HEK293 (cell line): Measurements from ENCODE around the gene KPNA1.

Experiments used
- AEBP2 ChIP-seq: fragments of 450-650 bp; formaldehyde crosslinking; IDR thresholded peaks from 2 replicates; pipeline ENCODE4 v1.5.1; 2016; ENCODE audit warnings: missing biosample characterization, missing genetic modification characterization, borderline replicate concordance
- KLF8 ChIP-seq: fragments of 450-650 bp; formaldehyde crosslinking; IDR thresholded peaks from 2 replicates; pipeline ENCODE4 v1.5.1; 2016; ENCODE audit warnings: missing biosample characterization, missing genetic modification characterization
- REST ChIP-seq: fragments of 450-650 bp; formaldehyde crosslinking; IDR thresholded peaks from 2 replicates; pipeline ENCODE4 v1.5.1; 2016; ENCODE audit warnings: missing biosample characterization, missing genetic modification characterization
- SETDB1 ChIP-seq: IDR thresholded peaks from one replicate; pipeline ENCODE4 v1.6.1; 2017; ENCODE audit warnings: mild to moderate bottlenecking, low read length, moderate library complexity, mixed read lengths; ENCODE audit not compliant: insufficient read length
- ZFHX2 ChIP-seq: fragments of 450-650 bp; formaldehyde crosslinking; conservative IDR thresholded peaks from 2 replicates; pipeline ENCODE4 v1.5.1; 2016; ENCODE audit warnings: missing biosample characterization, missing genetic modification characterization
- ZNF121 ChIP-seq: fragments of 450-650 bp; formaldehyde crosslinking; IDR thresholded peaks from 2 replicates; pipeline ENCODE4 v1.5.1; 2016; ENCODE audit warnings: missing biosample characterization, missing genetic modification characterization
- ZNF132 ChIP-seq: fragments of 450-650 bp; formaldehyde crosslinking; IDR thresholded peaks from 2 replicates; pipeline ENCODE4 v1.5.1; 2017; ENCODE audit warnings: missing biosample characterization, missing genetic modification characterization, borderline replicate concordance
- ZNF140 ChIP-seq: fragments of 450-650 bp; formaldehyde crosslinking; IDR thresholded peaks from 2 replicates; pipeline ENCODE4 v1.5.1; 2016; ENCODE audit warnings: missing biosample characterization, missing genetic modification characterization
- ZNF155 ChIP-seq: fragments of 450-650 bp; formaldehyde crosslinking; IDR thresholded peaks from 2 replicates; pipeline ENCODE4 v1.5.1; 2016; ENCODE audit warnings: missing biosample characterization, missing genetic modification characterization
- ZNF169 ChIP-seq: fragments of 450-650 bp; formaldehyde crosslinking; IDR thresholded peaks from 2 replicates; pipeline ENCODE4 v1.5.1; 2016; ENCODE audit warnings: missing biosample characterization, missing genetic modification characterization
- ZNF239 ChIP-seq: fragments of 450-650 bp; formaldehyde crosslinking; IDR thresholded peaks from 2 replicates; pipeline ENCODE4 v1.5.1; 2016; ENCODE audit warnings: missing biosample characterization, missing genetic modification characterization
- ZNF280D ChIP-seq: fragments of 450-650 bp; formaldehyde crosslinking; IDR thresholded peaks from 2 replicates; pipeline ENCODE4 v1.5.1; 2016; ENCODE audit warnings: missing biosample characterization, missing genetic modification characterization
- ZNF530 ChIP-seq: fragments of 450-650 bp; formaldehyde crosslinking; IDR thresholded peaks from 2 replicates; pipeline ENCODE4 v1.5.1; 2016; ENCODE audit warnings: low read depth, missing biosample characterization, missing genetic modification characterization
- ZNF629 ChIP-seq: fragments of 450-650 bp; formaldehyde crosslinking; IDR thresholded peaks from 2 replicates; pipeline ENCODE4 v1.5.1; 2017; ENCODE audit warnings: missing biosample characterization, missing genetic modification characterization
- ZNF707 ChIP-seq: fragments of 450-650 bp; formaldehyde crosslinking; IDR thresholded peaks from 2 replicates; pipeline ENCODE4 v1.5.1; 2016; ENCODE audit warnings: missing biosample characterization, missing genetic modification characterization
- ZNF76 ChIP-seq: fragments of 450-650 bp; formaldehyde crosslinking; IDR thresholded peaks from 2 replicates; pipeline ENCODE4; 2016; ENCODE audit warnings: low read depth, missing biosample characterization, missing genetic modification characterization, borderline replicate concordance
- ZNF768 ChIP-seq: fragments of 450-650 bp; formaldehyde crosslinking; IDR thresholded peaks from 2 replicates; pipeline ENCODE4 v1.5.1; 2018; ENCODE audit warnings: missing biosample characterization, mild to moderate bottlenecking, missing genetic modification characterization
- ZSCAN23 ChIP-seq: fragments of 450-650 bp; formaldehyde crosslinking; IDR thresholded peaks from 2 replicates; pipeline ENCODE4 v1.5.1; 2016; ENCODE audit warnings: missing biosample characterization, missing genetic modification characterization
- TF ChIP-seq, protein P1 (sequence below): fragments of 450-650 bp; formaldehyde crosslinking; IDR thresholded peaks from 2 replicates; pipeline ENCODE4 v1.5.1; 2016; ENCODE audit warnings: missing biosample characterization, missing genetic modification characterization, low read depth
- TF ChIP-seq, protein P2 (sequence below): fragments of 450-650 bp; formaldehyde crosslinking; conservative IDR thresholded peaks from 2 replicates; pipeline ENCODE4 v1.5.1; 2016; ENCODE audit warnings: low read depth, missing biosample characterization, missing genetic modification characterization

Gene KPNA1

DNA sequence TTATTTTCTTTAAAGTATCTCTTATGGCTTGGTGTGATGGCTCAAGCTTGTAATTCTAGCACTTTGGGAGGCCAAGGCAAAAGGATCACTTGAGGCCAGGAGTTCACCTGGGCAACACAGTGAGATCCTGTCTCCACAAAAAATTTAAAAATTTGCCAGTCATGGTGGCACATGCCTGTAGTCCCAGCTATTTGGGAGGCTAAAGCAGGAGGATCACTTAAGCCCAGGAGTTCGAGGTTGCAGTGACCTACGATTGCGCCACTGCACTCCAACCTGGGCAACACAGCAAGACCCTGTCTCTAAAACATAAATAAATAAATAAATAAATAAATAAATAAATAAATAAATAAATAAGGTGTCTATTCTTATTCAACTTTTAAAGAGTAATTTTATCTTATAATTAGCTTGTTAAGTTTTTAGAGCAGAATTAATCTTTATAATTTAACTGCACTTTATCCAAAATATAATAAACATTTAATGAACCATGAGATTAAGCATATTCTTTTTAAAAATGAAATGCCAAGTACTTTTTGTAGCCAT, 48.0 kb downstream of the KPNA1 start (continued):
- TF ChIP-seq ZNF132 (tag by site-specific recombination) (no peak), ZNF239 (no peak), ZFHX2 (tag by site-specific recombination) (no peak), ZNF155 (tag by site-specific recombination) (no peak), ZNF140 (peak; percentile 57; the same call in 1 of the 2 replicates), ZNF707 (tag by site-specific recombination) (no peak), SETDB1 (no peak), KLF8 (tag by site-specific recombination) (no peak), REST (peak; percentile 62; the same call in 1 of the 2 replicates), AEBP2 (0 out of 2 replicates have a peak, but pooled peaks have one; percentile 10), ZNF530 (tag by site-specific recombination) (no peak), ZNF121 (tag by site-specific recombination) (peak; percentile 71; the same call in 1 of the 2 replicates), ZNF629 (tag by site-specific recombination) (0 out of 2 replicates have a peak, but pooled peaks have one; percentile 21), ZSCAN23 (tag by site-specific recombination) (no peak), ZNF169 (tag by site-specific recombination) (no peak), ZNF768 (tag by site-specific recombination) (no peak), ZNF280D (tag by site-specific recombination) (no peak), ZNF76 (tag by site-specific recombination) (no peak)
- TF ChIP-seq, protein P1, sequence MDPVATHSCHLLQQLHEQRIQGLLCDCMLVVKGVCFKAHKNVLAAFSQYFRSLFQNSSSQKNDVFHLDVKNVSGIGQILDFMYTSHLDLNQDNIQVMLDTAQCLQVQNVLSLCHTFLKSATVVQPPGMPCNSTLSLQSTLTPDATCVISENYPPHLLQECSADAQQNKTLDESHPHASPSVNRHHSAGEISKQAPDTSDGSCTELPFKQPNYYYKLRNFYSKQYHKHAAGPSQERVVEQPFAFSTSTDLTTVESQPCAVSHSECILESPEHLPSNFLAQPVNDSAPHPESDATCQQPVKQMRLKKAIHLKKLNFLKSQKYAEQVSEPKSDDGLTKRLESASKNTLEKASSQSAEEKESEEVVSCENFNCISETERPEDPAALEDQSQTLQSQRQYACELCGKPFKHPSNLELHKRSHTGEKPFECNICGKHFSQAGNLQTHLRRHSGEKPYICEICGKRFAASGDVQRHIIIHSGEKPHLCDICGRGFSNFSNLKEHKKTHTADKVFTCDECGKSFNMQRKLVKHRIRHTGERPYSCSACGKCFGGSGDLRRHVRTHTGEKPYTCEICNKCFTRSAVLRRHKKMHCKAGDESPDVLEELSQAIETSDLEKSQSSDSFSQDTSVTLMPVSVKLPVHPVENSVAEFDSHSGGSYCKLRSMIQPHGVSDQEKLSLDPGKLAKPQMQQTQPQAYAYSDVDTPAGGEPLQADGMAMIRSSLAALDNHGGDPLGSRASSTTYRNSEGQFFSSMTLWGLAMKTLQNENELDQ, result no peak
- TF ChIP-seq, protein P2, sequence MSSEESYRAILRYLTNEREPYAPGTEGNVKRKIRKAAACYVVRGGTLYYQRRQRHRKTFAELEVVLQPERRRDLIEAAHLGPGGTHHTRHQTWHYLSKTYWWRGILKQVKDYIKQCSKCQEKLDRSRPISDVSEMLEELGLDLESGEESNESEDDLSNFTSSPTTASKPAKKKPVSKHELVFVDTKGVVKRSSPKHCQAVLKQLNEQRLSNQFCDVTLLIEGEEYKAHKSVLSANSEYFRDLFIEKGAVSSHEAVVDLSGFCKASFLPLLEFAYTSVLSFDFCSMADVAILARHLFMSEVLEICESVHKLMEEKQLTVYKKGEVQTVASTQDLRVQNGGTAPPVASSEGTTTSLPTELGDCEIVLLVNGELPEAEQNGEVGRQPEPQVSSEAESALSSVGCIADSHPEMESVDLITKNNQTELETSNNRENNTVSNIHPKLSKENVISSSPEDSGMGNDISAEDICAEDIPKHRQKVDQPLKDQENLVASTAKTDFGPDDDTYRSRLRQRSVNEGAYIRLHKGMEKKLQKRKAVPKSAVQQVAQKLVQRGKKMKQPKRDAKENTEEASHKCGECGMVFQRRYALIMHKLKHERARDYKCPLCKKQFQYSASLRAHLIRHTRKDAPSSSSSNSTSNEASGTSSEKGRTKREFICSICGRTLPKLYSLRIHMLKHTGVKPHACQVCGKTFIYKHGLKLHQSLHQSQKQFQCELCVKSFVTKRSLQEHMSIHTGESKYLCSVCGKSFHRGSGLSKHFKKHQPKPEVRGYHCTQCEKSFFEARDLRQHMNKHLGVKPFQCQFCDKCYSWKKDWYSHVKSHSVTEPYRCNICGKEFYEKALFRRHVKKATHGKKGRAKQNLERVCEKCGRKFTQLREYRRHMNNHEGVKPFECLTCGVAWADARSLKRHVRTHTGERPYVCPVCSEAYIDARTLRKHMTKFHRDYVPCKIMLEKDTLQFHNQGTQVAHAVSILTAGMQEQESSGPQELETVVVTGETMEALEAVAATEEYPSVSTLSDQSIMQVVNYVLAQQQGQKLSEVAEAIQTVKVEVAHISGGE (tag by site-specific recombination), result peak; percentile 69
